PFSK-1 (cell line): Measurements from ENCODE around the gene LIPT2.

Experiments used
- FOXP2 ChIP-seq: optimal IDR thresholded peaks from 2 replicates; pipeline ENCODE3; 2011; ENCODE audit warnings: borderline replicate concordance, control low read depth, inconsistent platforms; ENCODE audit not compliant: insufficient read depth; ENCODE audit errors: extremely low read length, extremely low read depth
- POLR2AphosphoS5 ChIP-seq: IDR thresholded peaks from 2 replicates; pipeline ENCODE4 v1.6.1; 2012; ENCODE audit warnings: low read depth, mild to moderate bottlenecking, control low read depth, low read length, moderate library complexity
- REST ChIP-seq, 2 experiments: IDR thresholded peaks; 2 replicates each; pipeline versions ENCODE4 v1.6.1 to v1.8.0; 2011 to 2012; ENCODE audit warnings: low read depth in 2 of 2, low read length in 2 of 2, control low read depth in 1 of 2, inconsistent platforms in 1 of 2, mild to moderate bottlenecking in 1 of 2, moderate library complexity in 1 of 2; ENCODE audit not compliant: insufficient read depth in 1 of 2
- SIN3A ChIP-seq: IDR thresholded peaks from 2 replicates; pipeline ENCODE4 v1.6.1; 2012; ENCODE audit warnings: mild to moderate bottlenecking, low read length, moderate library complexity, borderline replicate concordance; ENCODE audit not compliant: insufficient read depth
- TAF1 ChIP-seq: IDR thresholded peaks from 2 replicates; pipeline ENCODE4 v1.6.1; 2012; ENCODE audit warnings: low read length, control low read depth, borderline replicate concordance; ENCODE audit not compliant: insufficient read depth

The LIPT2 gene

DNA sequence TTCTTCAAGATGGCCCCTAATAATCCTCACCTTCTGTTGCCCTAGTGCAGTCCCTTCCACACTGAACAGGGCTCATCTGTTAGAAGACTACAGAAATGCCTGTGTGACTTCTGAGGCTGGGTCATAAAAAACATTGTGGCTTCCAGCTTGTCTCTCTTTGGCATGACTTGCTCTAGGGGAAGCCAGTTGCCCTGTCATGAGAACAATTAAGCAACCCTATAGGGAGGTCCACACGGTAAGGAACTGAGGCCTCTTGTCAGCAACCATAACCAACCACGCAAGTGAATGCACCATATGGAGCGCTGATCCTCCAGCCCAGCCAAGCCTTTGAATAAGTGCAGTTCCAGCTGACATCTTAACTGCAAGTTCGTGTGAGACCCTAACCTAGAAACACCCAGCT, 2.6 kb downstream of the LIPT2 start:
- no peak for TF ChIP-seq SIN3A
- no peak for TF ChIP-seq REST (IDR thresholded peaks at IDR 0.05; ENCODE audit: insufficient read depth in 1 of 2, low read depth in 2 of 2, low read length in 2 of 2)
- TF ChIP-seq TAF1, result no peak
- TF ChIP-seq POLR2AphosphoS5, result no peak
- TF ChIP-seq FOXP2, result no peak

- TF ChIP-seq POLR2AphosphoS5 (no peak), REST (IDR thresholded peaks at IDR 0.05; ENCODE audit: insufficient read depth in 1 of 2, low read depth in 2 of 2, low read length in 2 of 2) (no peak), FOXP2 (no peak), TAF1 (no peak), SIN3A (no peak)
These were observed 5.6 kb downstream of the LIPT2 start for GRCh38 chr11:74487875-74488274.

DNA sequence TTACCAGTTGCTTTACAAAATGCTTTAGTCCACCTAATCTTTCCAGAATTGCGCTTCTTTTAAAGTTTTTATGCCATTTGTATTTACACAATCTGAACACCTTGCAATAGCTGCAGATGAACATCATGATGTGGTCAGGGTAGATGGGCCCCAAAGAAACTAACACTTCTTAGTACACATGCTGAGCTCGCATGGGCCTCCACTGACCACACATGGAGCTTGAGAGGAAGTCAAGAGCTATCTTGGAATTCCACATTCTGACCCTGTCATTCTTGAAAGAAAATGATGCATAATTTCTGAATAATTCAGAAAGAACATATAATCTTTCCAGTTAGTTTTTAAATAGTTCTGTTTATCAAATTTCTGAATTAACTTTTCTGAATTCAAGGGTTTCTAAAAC, 7.7 kb downstream of the LIPT2 start:
- TF ChIP-seq FOXP2, result no peak
- TF ChIP-seq REST (IDR thresholded peaks at IDR 0.05; ENCODE audit: insufficient read depth in 1 of 2, low read depth in 2 of 2, low read length in 2 of 2), result no peak
- no peak for TF ChIP-seq POLR2AphosphoS5
- TF ChIP-seq TAF1, result no peak
- no peak for TF ChIP-seq SIN3A

- no peak for TF ChIP-seq FOXP2
- TF ChIP-seq POLR2AphosphoS5, result no peak
- no peak for TF ChIP-seq TAF1
- no peak for TF ChIP-seq SIN3A
- no peak for TF ChIP-seq REST (IDR thresholded peaks at IDR 0.05; ENCODE audit: insufficient read depth in 1 of 2, low read depth in 2 of 2, low read length in 2 of 2)
These were observed 12.7 kb downstream of the LIPT2 start for GRCh38 chr11:74480688-74481417.

DNA sequence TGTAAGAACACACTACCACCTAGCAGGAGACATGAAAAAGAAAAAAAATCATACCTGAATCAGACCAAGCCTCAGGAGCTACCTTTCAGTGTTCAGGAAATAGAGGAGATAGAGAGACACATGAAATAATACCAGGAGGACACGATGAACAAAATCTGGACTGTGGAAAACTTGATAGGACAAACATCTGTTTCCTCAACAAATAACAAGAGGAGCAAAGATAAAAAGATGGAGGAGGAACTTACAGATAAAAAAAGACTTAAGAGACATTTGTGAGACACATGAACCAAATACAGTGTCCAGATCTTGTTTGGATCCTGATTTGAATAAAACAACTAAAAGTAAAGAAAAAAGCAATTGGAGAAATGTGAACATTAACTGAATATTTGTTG, 13.8 kb downstream of the LIPT2 start:
- no peak for TF ChIP-seq REST (IDR thresholded peaks at IDR 0.05; ENCODE audit: insufficient read depth in 1 of 2, low read depth in 2 of 2, low read length in 2 of 2)
- TF ChIP-seq FOXP2, result no peak
- TF ChIP-seq TAF1, result no peak
- TF ChIP-seq SIN3A, result no peak
- no peak for TF ChIP-seq POLR2AphosphoS5
